HG03025 (cell line): ENCODE measurements around the gene COL4A6.

Experiments
- ATAC-seq: cut with Tn5 transposase; IDR thresholded peaks from one replicate; pipeline ENCODE4 v1.9.1; 2021; ENCODE audit warnings: mild to moderate bottlenecking, moderate library complexity; ENCODE audit not compliant: unreplicated experiment, low FRiP score

The COL4A6 gene

GRCh38 chrX:108117988-108118387 is 320.2 kb downstream of the COL4A6 start:
- no peak for ATAC-seq

GRCh38 chrX:108114541-108114940 is 323.7 kb downstream of the COL4A6 start:
- no peak for ATAC-seq
